Left lung (tissue), 10 donors: ENCODE data around the gene TGFBRAP1. TPM values are rescaled to one million over a fixed set of nuclear protein-coding genes. Genes with fewer than 3 reads are reported as not detected.

Source experiments
- ATAC-seq: fragments of 200-7000 bp; cut with Tn5 transposase; one replicate; pipeline ENCODE4 v1.9.1; 2020; ENCODE audit warnings: moderate library complexity
- DNase-seq, 4 donors: peaks; one replicate each; pipeline ENCODE4 v3.0.0-alpha.2; 2013 to 2020
- H3K27ac ChIP-seq, 2 donors: fragments of 200-600 bp; sonication (generic) in 1 of 2; one replicate each; pipeline versions ENCODE4 v1.5.0 to v1.8.0; 2020 to 2021
- H3K27me3 ChIP-seq, 2 donors: fragments of 200-600 bp; sonication (generic) in 1 of 2; one replicate each; pipeline versions ENCODE4 v1.5.0 to v1.8.0; 2020 to 2021
- H3K36me3 ChIP-seq, 2 donors: fragments of 200-600 bp; sonication (generic) in 1 of 2; one replicate each; pipeline versions ENCODE4 v1.5.0 to v1.8.0; 2020 to 2021
- H3K4me1 ChIP-seq, 2 donors: fragments of 200-600 bp; one replicate each; pipeline ENCODE4 v1.8.0; 2021
- H3K4me3 ChIP-seq, 2 donors: fragments of 200-600 bp; sonication (generic) in 1 of 2; one replicate each; pipeline versions ENCODE4 v1.5.0 to v1.8.0; 2020 to 2021; ENCODE audit warnings: mild to moderate bottlenecking in 1 of 2
- H3K9me3 ChIP-seq, 2 donors: fragments of 200-600 bp; sonication (generic) in 1 of 2; one replicate each; pipeline versions ENCODE4 v1.5.0 to v1.8.0; 2020 to 2021
- CTCF ChIP-seq, 2 donors: fragments of 200-600 bp; sonication (generic) in 1 of 2; IDR thresholded peaks; one replicate each; pipeline versions ENCODE4 v1.5.0 to v1.8.0; 2021; ENCODE audit warnings: antibody characterized with exemption in 2 of 2
- intact Hi-C, 2 donors: fragments of 100-400 bp; cut with DNase I; formaldehyde crosslinking; loops; one replicate each; pipeline versions ENCODE4 v1.11.2 to v1.14.2; 2022
- polyA plus RNA-seq, 6 donors: library from polyadenylated mRNA; unstranded; fragments of 120-200 nt; gene quantifications; one replicate each; pipeline ENCODE4 v1.2.1, GENCODE V29; 2013; ENCODE audit not compliant: insufficient read length in 6 of 6
- total RNA-seq, 2 donors: library from RNA; stranded (reverse); fragmentation: NEBNext Ultra II Directional; extraction: Animal tissue kit (Norgen Biotek cat#: 25700); gene quantifications; one replicate each; pipeline ENCODE4 v1.2.1, GENCODE V29; 2021
- donor health status: DM: no; HTN: yes; CAD: no.
- donor health status: DM: no; HTN: no; CAD: no.

Gene TGFBRAP1
- total and polyA plus RNA-seq, 8 donors: 14.2 to 23.3 (median 15.4) TPM

- no peaks in the 10 kb centered on the region for H3K27me3 ChIP-seq
- peaks cover 0 to 89% of the 10 kb centered on the region in 2 donors for H3K36me3 ChIP-seq
- H3K9me3 ChIP-seq: no peaks in the 10 kb centered on the region
- no peak overlapping the region for H3K27ac ChIP-seq
- H3K4me3 ChIP-seq: no peak overlapping the region
- DNase-seq (no peak), ATAC-seq (no peak)
- intact Hi-C loops: no loop called here
- H3K4me1 ChIP-seq: no peaks in the 10 kb centered on the region
- no peak for TF ChIP-seq CTCF (IDR thresholded peaks at IDR 0.05)
Measured at GRCh38 chr2:105283532-105283931, 46.0 kb downstream of the TGFBRAP1 start.

- intact Hi-C loops: no loop called here
- no peaks in the 10 kb centered on the region for H3K4me1 ChIP-seq
- no peak for ATAC-seq
- H3K36me3 ChIP-seq: peaks cover 0 to 97% of the 10 kb centered on the region in 2 donors
- H3K4me3 ChIP-seq: no peak overlapping the region
- no peak for TF ChIP-seq CTCF (IDR thresholded peaks at IDR 0.05)
- no peaks in the 10 kb centered on the region for H3K9me3 ChIP-seq
- no peak overlapping the region for H3K27ac ChIP-seq
- no peaks in the 10 kb centered on the region for H3K27me3 ChIP-seq
- DNase-seq: no peak
Measured at GRCh38 chr2:105280281-105280680, 49.3 kb downstream of the TGFBRAP1 start.

- no peak for DNase-seq
- intact Hi-C loops: no loop called here
- H3K27ac ChIP-seq: no peak overlapping the region
- H3K36me3 ChIP-seq: peaks cover 0 to 99% of the 10 kb centered on the region in 2 donors
- H3K4me3 ChIP-seq: no peak overlapping the region
- TF ChIP-seq CTCF (IDR thresholded peaks at IDR 0.05): no peak
- ATAC-seq: no peak
- no peaks in the 10 kb centered on the region for H3K4me1 ChIP-seq
- H3K27me3 ChIP-seq: no peaks in the 10 kb centered on the region
- H3K9me3 ChIP-seq: no peaks in the 10 kb centered on the region
Measured at GRCh38 chr2:105279126-105279525, 50.4 kb downstream of the TGFBRAP1 start.

GRCh38 chr2:105278654-105279053 lies 50.9 kb downstream of the TGFBRAP1 start:
- no peak overlapping the region for H3K27ac ChIP-seq
- intact Hi-C loops: no loop called here
- H3K27me3 ChIP-seq: no peaks in the 10 kb centered on the region
- ATAC-seq (no peak), DNase-seq (no peak)
- H3K9me3 ChIP-seq: no peaks in the 10 kb centered on the region
- peaks cover 0 to 99% of the 10 kb centered on the region in 2 donors for H3K36me3 ChIP-seq
- no peak overlapping the region for H3K4me3 ChIP-seq
- no peak for TF ChIP-seq CTCF (IDR thresholded peaks at IDR 0.05)
- H3K4me1 ChIP-seq: no peaks in the 10 kb centered on the region

GRCh38 chr2:105274046-105274445 lies 55.5 kb downstream of the TGFBRAP1 start:
- no peaks in the 10 kb centered on the region for H3K9me3 ChIP-seq
- TF ChIP-seq CTCF (IDR thresholded peaks at IDR 0.05): no peak
- ATAC-seq (peak; percentile 27), DNase-seq (no peak)
- H3K4me1 ChIP-seq: no peaks in the 10 kb centered on the region
- no peak overlapping the region for H3K4me3 ChIP-seq
- intact Hi-C loops: no loop called here
- H3K36me3 ChIP-seq: peaks cover 0 to 98% of the 10 kb centered on the region in 2 donors
- no peak overlapping the region for H3K27ac ChIP-seq
- H3K27me3 ChIP-seq: no peaks in the 10 kb centered on the region
